Uterus (tissue), 4 donors: ENCODE results near the gene PI4KA. TPM values are rescaled to one million over a fixed set of nuclear protein-coding genes. Genes with fewer than 3 reads are reported as not detected.

Experiments
- DNase-seq, 2 donors: peaks; one replicate each; pipeline ENCODE4 v3.0.0-alpha.2; 2019 to 2020
- H3K27ac ChIP-seq, 2 donors: fragments of 200-600 bp; sonication (generic); 1 replicate in 1 of 2; 2 replicates in 1 of 2; pipeline ENCODE4 v1.5.1; 2016 to 2018
- H3K27me3 ChIP-seq, 2 donors: fragments of 200-600 bp; sonication (generic); one replicate each; pipeline ENCODE4 v1.5.1; 2018 to 2019; ENCODE audit warnings: control low read depth in 1 of 2
- H3K36me3 ChIP-seq, 2 donors: fragments of 200-600 bp; sonication (generic); one replicate each; pipeline ENCODE4 v1.5.1; 2019; ENCODE audit warnings: control low read depth in 1 of 2
- H3K4me1 ChIP-seq, 2 donors: fragments of 200-600 bp; sonication (generic); one replicate each; pipeline ENCODE4 v1.5.1; 2018 to 2019; ENCODE audit warnings: control low read depth in 1 of 2
- H3K4me3 ChIP-seq, 2 donors: fragments of 200-600 bp; sonication (generic); 1 replicate in 1 of 2; 2 replicates in 1 of 2; pipeline ENCODE4 v1.5.1; 2018 to 2019; ENCODE audit warnings: mild to moderate bottlenecking in 1 of 2
- H3K9me3 ChIP-seq, 2 donors: fragments of 200-600 bp; sonication (generic); one replicate each; pipeline ENCODE4 v1.5.1; 2019; ENCODE audit warnings: control low read depth in 1 of 2
- CTCF ChIP-seq, 4 experiments: fragments of 200-600 bp in 2 of 4; fragments of 450-650 bp in 2 of 4; sonication (generic) in 2 of 4; IDR thresholded peaks; one replicate each; pipeline ENCODE4 v1.5.1; 2016 to 2019; ENCODE audit warnings: antibody characterized with exemption in 4 of 4, mild to moderate bottlenecking in 2 of 4, moderate library complexity in 1 of 4
- POLR2A ChIP-seq, 2 donors: fragments of 450-650 bp; IDR thresholded peaks; one replicate each; pipeline ENCODE4 v1.6.1; 2016; ENCODE audit warnings: antibody characterized with exemption in 2 of 2, mild to moderate bottlenecking in 1 of 2, moderate library complexity in 1 of 2
- intact Hi-C: fragments of 100-400 bp; cut with DNase I; formaldehyde crosslinking; loops from one replicate; pipeline ENCODE4 v1.15.1; 2023; ENCODE audit warnings: low total_unique reads
- total RNA-seq, 4 donors: library from RNA; depleted of rRNA in 3 of 4; stranded (reverse); fragments of >200 nt in 3 of 4; gene quantifications; one replicate each; pipeline versions ENCODE4 v1.1.0 to v1.2.4, GENCODE V29; 2014 to 2023
- donor health status: DM: yes; HTN: yes; CAD: no.

Gene PI4KA
- total RNA-seq, 4 donors from 2014 or later, result 48.9 to 238 (median 108) TPM

- H3K36me3 ChIP-seq, result no peaks in the 10 kb centered on the region
- no peak overlapping the region for H3K4me3 ChIP-seq
- no peak for DNase-seq
- H3K9me3 ChIP-seq, result no peaks in the 10 kb centered on the region
- intact Hi-C loops, result no loop called here
- H3K27ac ChIP-seq, result no peak overlapping the region
- no peaks in the 10 kb centered on the region for H3K4me1 ChIP-seq
- TF ChIP-seq POLR2A (IDR thresholded peaks at IDR 0.05) (no peak), CTCF (IDR thresholded peaks at IDR 0.05) (no peak)
- H3K27me3 ChIP-seq, result no peaks in the 10 kb centered on the region
Observed at GRCh38 chr22:20815477-20816050, 43.0 kb downstream of the PI4KA start.

GRCh38 chr22:20814221-20814808, 44.3 kb downstream of the PI4KA start:
- H3K27ac ChIP-seq, result no peak overlapping the region
- TF ChIP-seq CTCF (IDR thresholded peaks at IDR 0.05) (no peak), POLR2A (IDR thresholded peaks at IDR 0.05) (no peak)
- no peaks in the 10 kb centered on the region for H3K36me3 ChIP-seq
- H3K4me1 ChIP-seq, result no peaks in the 10 kb centered on the region
- no peaks in the 10 kb centered on the region for H3K9me3 ChIP-seq
- no peak for DNase-seq
- intact Hi-C loops, result no loop called here
- H3K4me3 ChIP-seq, result no peak overlapping the region
- no peaks in the 10 kb centered on the region for H3K27me3 ChIP-seq

GRCh38 chr22:20813056-20813455, 45.6 kb downstream of the PI4KA start:
- Histone ChIP-seq H3K4me3 (no peak overlapping the region), H3K36me3 (no peaks in the 10 kb centered on the region), H3K9me3 (no peaks in the 10 kb centered on the region), H3K27me3 (no peaks in the 10 kb centered on the region), H3K4me1 (no peaks in the 10 kb centered on the region), H3K27ac (no peak overlapping the region)
- no peak for DNase-seq
- no peak for TF ChIP-seq CTCF (IDR thresholded peaks at IDR 0.05)
- no peak for TF ChIP-seq POLR2A (IDR thresholded peaks at IDR 0.05)
- intact Hi-C loops, result no loop called here

- Histone ChIP-seq H3K27me3 (no peaks in the 10 kb centered on the region), H3K36me3 (no peaks in the 10 kb centered on the region), H3K4me1 (no peaks in the 10 kb centered on the region), H3K27ac (no peak overlapping the region), H3K9me3 (no peaks in the 10 kb centered on the region), H3K4me3 (no peak overlapping the region)
- intact Hi-C loops, result no loop called here
- TF ChIP-seq POLR2A (IDR thresholded peaks at IDR 0.05) (no peak), CTCF (IDR thresholded peaks at IDR 0.05) (no peak)
- DNase-seq, result no peak
Observed at GRCh38 chr22:20811971-20812660, 46.5 kb downstream of the PI4KA start.

- intact Hi-C loops, result no loop called here
- DNase-seq, result no peak
- Histone ChIP-seq H3K36me3 (no peaks in the 10 kb centered on the region), H3K27ac (no peak overlapping the region), H3K9me3 (no peaks in the 10 kb centered on the region), H3K4me3 (no peak overlapping the region), H3K27me3 (no peaks in the 10 kb centered on the region), H3K4me1 (no peaks in the 10 kb centered on the region)
- TF ChIP-seq POLR2A (IDR thresholded peaks at IDR 0.05), result no peak
Observed at GRCh38 chr22:20811171-20811570, 47.4 kb downstream of the PI4KA start.
